Jurkat, Clone E6-1 (cell line): ENCODE results near the gene ZSCAN26. TPM values are rescaled to one million over a fixed set of nuclear protein-coding genes. Genes with fewer than 3 reads are reported as not detected.

ENCODE experiments used
- DNase-seq: peaks from one replicate; pipeline ENCODE4 v3.0.0-alpha.2; 2011; ENCODE audit warnings: low read depth, low spot score
- H3K4me3 ChIP-seq: 2 replicates; pipeline ENCODE4 v1.5.1; 2011; ENCODE audit warnings: mild to moderate bottlenecking, low read length, control low read depth, moderate library complexity
- polyA plus RNA-seq: library from polyadenylated mRNA; unstranded; fragments of >200 nt; gene quantifications from one replicate; pipeline ENCODE4 v1.2.1, GENCODE V29; 2012; ENCODE audit warnings: missing spikeins; ENCODE audit not compliant: insufficient read length, insufficient read depth

ZSCAN26 gene
- 3.6 TPM for polyA plus RNA-seq

GRCh38 chr6:28266962-28267694 lies at the start of gene ZSCAN26:
Gene ZSCAN26 (plus strand): TSS chr6:28267143. CDS start chr6:28271920, 4,777 bp downstream.
- DNase-seq = peak; percentile 81
- H3K4me3 ChIP-seq = peak within 1 kb of the TSS; percentile 71

- no peak for DNase-seq
- no peak overlapping the region for H3K4me3 ChIP-seq
These were observed 49.1 kb upstream of the ZSCAN26 start for GRCh38 chr6:28217890-28218289.

- DNase-seq = no peak
- peak overlapping the region; percentile 30 for H3K4me3 ChIP-seq
These were observed 48.4 kb upstream of the ZSCAN26 start for GRCh38 chr6:28218312-28219248.

GRCh38 chr6:28220257-28221133 lies 46.4 kb upstream of the ZSCAN26 start:
- DNase-seq = no peak
- H3K4me3 ChIP-seq = no peak overlapping the region

- H3K4me3 ChIP-seq = no peak overlapping the region
- DNase-seq = no peak
These were observed 42.5 kb upstream of the ZSCAN26 start for GRCh38 chr6:28224131-28225055.

GRCh38 chr6:28225056-28225834 lies 41.7 kb upstream of the ZSCAN26 start, which contains the start of gene ZSCAN9:
Gene ZSCAN9 (plus strand): TSS chr6:28225275. CDS start chr6:28227085, 1,810 bp downstream.
- DNase-seq = no peak
- no peak within 1 kb of the TSS for H3K4me3 ChIP-seq

- no peak for DNase-seq
- no peak overlapping the region for H3K4me3 ChIP-seq
These were observed 40.5 kb upstream of the ZSCAN26 start for GRCh38 chr6:28226460-28226859.

GRCh38 chr6:28232785-28233184 lies 34.2 kb upstream of the ZSCAN26 start:
- DNase-seq = no peak
- no peak overlapping the region for H3K4me3 ChIP-seq

GRCh38 chr6:28235912-28236452 lies 31.0 kb upstream of the ZSCAN26 start:
- H3K4me3 ChIP-seq = no peak overlapping the region
- no peak for DNase-seq

- no peak for DNase-seq
- H3K4me3 ChIP-seq = no peak overlapping the region
These were observed 27.3 kb upstream of the ZSCAN26 start for GRCh38 chr6:28239636-28240035.

- no peak overlapping the region for H3K4me3 ChIP-seq
- DNase-seq = no peak
These were observed 26.5 kb upstream of the ZSCAN26 start for GRCh38 chr6:28240471-28240870.

GRCh38 chr6:28243946-28244345 lies 23.0 kb upstream of the ZSCAN26 start:
- DNase-seq = no peak
- no peak overlapping the region for H3K4me3 ChIP-seq

GRCh38 chr6:28245206-28245941 lies 21.6 kb upstream of the ZSCAN26 start:
- no peak overlapping the region for H3K4me3 ChIP-seq
- DNase-seq = no peak

GRCh38 chr6:28248916-28249315 lies 18.0 kb upstream of the ZSCAN26 start:
- no peak for DNase-seq
- no peak overlapping the region for H3K4me3 ChIP-seq

GRCh38 chr6:28250747-28251146 lies 16.2 kb upstream of the ZSCAN26 start:
- no peak for DNase-seq
- no peak overlapping the region for H3K4me3 ChIP-seq

GRCh38 chr6:28251661-28252008 lies 15.3 kb upstream of the ZSCAN26 start:
- DNase-seq = no peak
- peak overlapping the region; percentile 88 for H3K4me3 ChIP-seq
